GM19193 (cell line): ENCODE measurements around the gene NAA25.

Source experiments
- POLR2A ChIP-seq: IDR thresholded peaks from 4 replicates; pipeline ENCODE4 v1.6.1; 2011; ENCODE audit not compliant: insufficient read depth, insufficient read length; ENCODE audit errors: extremely low read depth

The NAA25 gene

GRCh38 chr12:112108202-112109079, at the start of gene NAA25:
TSS of gene NAA25 (minus strand) at chr12:112108783. CDS start at chr12:112108773, 10 bp downstream.
- TF ChIP-seq POLR2A, result peak; percentile 83

GRCh38 chr12:112153893-112154219, 45.3 kb upstream of the NAA25 start:
- no peak for TF ChIP-seq POLR2A

GRCh38 chr12:112153181-112153892, 44.8 kb upstream of the NAA25 start:
- TF ChIP-seq POLR2A, result no peak

GRCh38 chr12:112151766-112152541, 43.4 kb upstream of the NAA25 start:
- no peak for TF ChIP-seq POLR2A

GRCh38 chr12:112149596-112149995, 41.0 kb upstream of the NAA25 start:
- TF ChIP-seq POLR2A, result no peak

GRCh38 chr12:112148031-112148513, 39.5 kb upstream of the NAA25 start:
- no peak for TF ChIP-seq POLR2A

GRCh38 chr12:112146123-112146522, 37.5 kb upstream of the NAA25 start:
- no peak for TF ChIP-seq POLR2A

GRCh38 chr12:112140728-112141127, 32.1 kb upstream of the NAA25 start:
- no peak for TF ChIP-seq POLR2A

GRCh38 chr12:112134731-112135130, 26.1 kb upstream of the NAA25 start:
- no peak for TF ChIP-seq POLR2A

GRCh38 chr12:112133418-112133817, 24.8 kb upstream of the NAA25 start:
- no peak for TF ChIP-seq POLR2A

GRCh38 chr12:112131686-112132085, 23.1 kb upstream of the NAA25 start:
- no peak for TF ChIP-seq POLR2A

- TF ChIP-seq POLR2A, result no peak
Measured at GRCh38 chr12:112130441-112130998, 21.9 kb upstream of the NAA25 start.

- TF ChIP-seq POLR2A, result no peak
Measured at GRCh38 chr12:112126911-112127310, 18.3 kb upstream of the NAA25 start.

- TF ChIP-seq POLR2A, result no peak
Measured at GRCh38 chr12:112126000-112126438, 17.4 kb upstream of the NAA25 start.
